ENCODE data around the gene POU2AF3.

POU2AF3 gene

GRCh38 chr11:111329306-111330204 lies 31.2 kb downstream of the POU2AF3 start:
- DNase-seq (ENCODE audit: low read depth in 2 of 2), result no peak

GRCh38 chr11:111330234-111330893 lies 32.0 kb downstream of the POU2AF3 start:
- no peak for DNase-seq (ENCODE audit: low read depth in 2 of 2)

- no peak for DNase-seq (ENCODE audit: low read depth in 2 of 2)
Measured at GRCh38 chr11:111331711-111332479, 33.5 kb downstream of the POU2AF3 start.

- no peak for DNase-seq (ENCODE audit: low read depth in 2 of 2)
Measured at GRCh38 chr11:111334532-111335502, 36.5 kb downstream of the POU2AF3 start.

GRCh38 chr11:111335549-111335948 lies 37.2 kb downstream of the POU2AF3 start:
- no peak for DNase-seq (ENCODE audit: low read depth in 2 of 2)

- DNase-seq (ENCODE audit: low read depth in 2 of 2), result no peak
Measured at GRCh38 chr11:111336062-111336461, 37.7 kb downstream of the POU2AF3 start.

- no peak for DNase-seq (ENCODE audit: low read depth in 2 of 2)
Measured at GRCh38 chr11:111336582-111337256, 38.4 kb downstream of the POU2AF3 start.

- no peak for DNase-seq (ENCODE audit: low read depth in 2 of 2)
Measured at GRCh38 chr11:111339758-111340388, 41.5 kb downstream of the POU2AF3 start.

GRCh38 chr11:111342329-111342728 lies 44.0 kb downstream of the POU2AF3 start:
- DNase-seq (ENCODE audit: low read depth in 2 of 2), result no peak

GRCh38 chr11:111344032-111344431 lies 45.7 kb downstream of the POU2AF3 start:
- DNase-seq (ENCODE audit: low read depth in 2 of 2), result no peak

- no peak for DNase-seq (ENCODE audit: low read depth in 2 of 2)
Measured at GRCh38 chr11:111347002-111347722, 48.8 kb downstream of the POU2AF3 start.

GRCh38 chr11:111347723-111348115 lies 49.4 kb downstream of the POU2AF3 start:
- no peak for DNase-seq (ENCODE audit: low read depth in 2 of 2)

GRCh38 chr11:111348147-111348546 lies 49.8 kb downstream of the POU2AF3 start:
- no peak for DNase-seq (ENCODE audit: low read depth in 2 of 2)

GRCh38 chr11:111349191-111349695 lies 50.9 kb downstream of the POU2AF3 start:
- no peak for DNase-seq (ENCODE audit: low read depth in 2 of 2)

- DNase-seq (ENCODE audit: low read depth in 2 of 2), result no peak
Measured at GRCh38 chr11:111350811-111351210, 52.5 kb downstream of the POU2AF3 start.

- DNase-seq (ENCODE audit: low read depth in 2 of 2), result no peak
Measured at GRCh38 chr11:111351374-111352055, 53.2 kb downstream of the POU2AF3 start.

GRCh38 chr11:111352231-111352746 lies 53.9 kb downstream of the POU2AF3 start:
- no peak for DNase-seq (ENCODE audit: low read depth in 2 of 2)
